Spinal cord (tissue), 10 donors: Measurements from ENCODE around the gene SIN3A. TPM values are rescaled to one million over a fixed set of nuclear protein-coding genes. Genes with fewer than 3 reads are reported as not detected.
"Not testable (repeated sequence)": the region's sequence is repeated elsewhere in the genome, so short reads cannot be mapped to it uniquely, and the experiment has no call there.

Source experiments
- DNase-seq, 6 donors: peaks; one replicate each; pipeline versions ENCODE4 v3.0.0 to v3.0.0-alpha.2; 2013 to 2015; ENCODE audit warnings: low spot score in 6 of 6, low read depth in 4 of 6
- H3K27ac ChIP-seq: one replicate; pipeline ENCODE4 v1.5.1; 2013; ENCODE audit warnings: low read depth, low read length, control low read depth
- H3K27me3 ChIP-seq: one replicate; pipeline ENCODE4 v1.6.1; 2013; ENCODE audit warnings: low read length; ENCODE audit not compliant: control insufficient read depth, insufficient read depth
- H3K36me3 ChIP-seq: one replicate; pipeline ENCODE4 v1.6.1; 2013; ENCODE audit warnings: low read length; ENCODE audit not compliant: control insufficient read depth, insufficient read depth
- H3K4me1 ChIP-seq: one replicate; pipeline ENCODE4 v1.6.1; 2013; ENCODE audit warnings: low read length; ENCODE audit not compliant: control insufficient read depth, insufficient read depth
- H3K4me3 ChIP-seq: one replicate; pipeline ENCODE4 v1.5.1; 2013; ENCODE audit warnings: low read depth, low read length, control low read depth
- H3K9me3 ChIP-seq: one replicate; pipeline ENCODE4 v1.6.1; 2013; ENCODE audit warnings: low read length; ENCODE audit not compliant: control insufficient read depth, insufficient read depth
- WGBS: methylation state at CpG from one replicate; pipeline ENCODE4 v1.1.5; 2013; ENCODE audit warnings: missing lambda C conversion rate; ENCODE audit not compliant: insufficient coverage; 5-methylcytosine and 5-hydroxymethylcytosine counted together
- polyA plus RNA-seq, 2 donors: library from polyadenylated mRNA; unstranded; fragments of 120-200 nt; gene quantifications; one replicate each; pipeline ENCODE4 v1.2.1, GENCODE V29; 2013; ENCODE audit not compliant: insufficient read length in 2 of 2
- total RNA-seq, 2 donors: library from RNA; depleted of rRNA in 1 of 2; stranded (reverse); fragments of 120-200 nt in 1 of 2; fragments of >200 nt in 1 of 2; gene quantifications; one replicate each; pipeline versions ENCODE4 v1.2.3 to v1.2.4, GENCODE V29; 2013 to 2014
- donor health status: healthy.

Gene SIN3A
- total and polyA plus RNA-seq, 4 donors, result 32.6 to 40.6 (median 36.1) TPM

GRCh38 chr15:75452364-75452864 lies 924 bp upstream of the SIN3A start:
- 0% methylated on average over 10 of the region's 16 CpGs for WGBS
- Histone ChIP-seq H3K9me3 (no peaks in the 10 kb centered on the region), H3K27ac (peak overlapping the region; percentile 98), H3K36me3 (no peaks in the 10 kb centered on the region), H3K4me1 (peaks cover 37% of the 10 kb centered on the region), H3K4me3 (peak overlapping the region; percentile 96), H3K27me3 (no peaks in the 10 kb centered on the region)
- peak in 3 of 6 donors; percentile 26 to 92 (median 82) for DNase-seq

- WGBS, result 0% methylated on average over 15 of the region's 45 CpGs
- H3K9me3 ChIP-seq, result no peaks in the 10 kb centered on the region
- H3K36me3 ChIP-seq, result no peaks in the 10 kb centered on the region
- DNase-seq, result no peak
- H3K27me3 ChIP-seq, result no peaks in the 10 kb centered on the region
- H3K4me3 ChIP-seq, result peak overlapping the region; percentile 93
- H3K27ac ChIP-seq, result peak overlapping the region; percentile 99
- H3K4me1 ChIP-seq, result peaks cover 37% of the 10 kb centered on the region
Observed at GRCh38 chr15:75451202-75451673, 252 bp downstream of the SIN3A start.

- WGBS, result under 1% methylated on average over 25 of the region's 62 CpGs
- Histone ChIP-seq H3K4me3 (peak overlapping the region; percentile 84), H3K9me3 (no peaks in the 10 kb centered on the region), H3K27me3 (no peaks in the 10 kb centered on the region), H3K36me3 (no peaks in the 10 kb centered on the region), H3K4me1 (peaks cover 31% of the 10 kb centered on the region), H3K27ac (peak overlapping the region; percentile 87)
- DNase-seq, result peak; percentile 69 to 98 (median 86)
Observed at GRCh38 chr15:75450307-75451201, 936 bp downstream of the SIN3A start.

GRCh38 chr15:75449585-75450306 lies 1.7 kb downstream of the SIN3A start:
- 81% methylated on average over 3 of the region's 14 CpGs for WGBS
- Histone ChIP-seq H3K4me3 (peak overlapping the region; percentile 84), H3K9me3 (no peaks in the 10 kb centered on the region), H3K36me3 (no peaks in the 10 kb centered on the region), H3K27ac (peak overlapping the region; percentile 87), H3K27me3 (no peaks in the 10 kb centered on the region), H3K4me1 (peaks cover 31% of the 10 kb centered on the region)
- DNase-seq, result no peak

DNA sequence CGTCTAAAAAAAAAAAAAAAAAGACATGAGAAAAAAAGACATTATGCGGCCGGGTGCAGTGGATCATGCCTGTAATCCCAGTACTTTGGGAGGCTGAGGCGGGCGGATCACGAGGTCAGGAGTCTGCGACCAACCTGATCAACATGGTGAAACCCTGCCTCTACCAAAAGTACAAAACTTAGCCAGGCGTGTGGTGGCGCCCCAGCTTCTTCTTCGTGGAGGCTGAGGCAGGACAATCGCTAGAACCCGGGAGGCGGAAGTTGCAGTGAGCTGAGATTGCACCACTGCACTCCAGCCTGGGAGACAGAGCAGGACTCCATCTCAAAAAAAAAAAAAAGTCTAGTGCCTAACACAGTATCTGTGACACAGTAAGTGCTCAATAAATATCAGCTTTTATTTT lies 3.3 kb downstream of the SIN3A start:
- H3K36me3 ChIP-seq, H3K9me3 ChIP-seq, H3K4me3 ChIP-seq, H3K27ac ChIP-seq, DNase-seq, H3K27me3 ChIP-seq: not testable (repeated sequence)
- peaks cover 24% of the 10 kb centered on the region for H3K4me1 ChIP-seq
- WGBS, result 82% methylated on average over 10 of the region's 13 CpGs

- Histone ChIP-seq H3K4me3 (no peak overlapping the region), H3K4me1 (peaks cover 11% of the 10 kb centered on the region), H3K9me3 (no peaks in the 10 kb centered on the region), H3K27me3 (no peaks in the 10 kb centered on the region), H3K27ac (no peak overlapping the region), H3K36me3 (peaks cover 8% of the 10 kb centered on the region)
- DNase-seq, result no peak
- WGBS, result 84% methylated on average over 3 of the region's 3 CpGs
Observed at GRCh38 chr15:75446151-75446550, 5.3 kb downstream of the SIN3A start.

GRCh38 chr15:75445324-75445723 lies 6.2 kb downstream of the SIN3A start:
- not testable (repeated sequence) for DNase-seq, H3K4me3 ChIP-seq, H3K27ac ChIP-seq, H3K27me3 ChIP-seq, H3K9me3 ChIP-seq, H3K4me1 ChIP-seq
- H3K36me3 ChIP-seq, result peaks cover 12% of the 10 kb centered on the region
- no CpG with 5 or more reads among the region's 10 CpGs for WGBS

DNA sequence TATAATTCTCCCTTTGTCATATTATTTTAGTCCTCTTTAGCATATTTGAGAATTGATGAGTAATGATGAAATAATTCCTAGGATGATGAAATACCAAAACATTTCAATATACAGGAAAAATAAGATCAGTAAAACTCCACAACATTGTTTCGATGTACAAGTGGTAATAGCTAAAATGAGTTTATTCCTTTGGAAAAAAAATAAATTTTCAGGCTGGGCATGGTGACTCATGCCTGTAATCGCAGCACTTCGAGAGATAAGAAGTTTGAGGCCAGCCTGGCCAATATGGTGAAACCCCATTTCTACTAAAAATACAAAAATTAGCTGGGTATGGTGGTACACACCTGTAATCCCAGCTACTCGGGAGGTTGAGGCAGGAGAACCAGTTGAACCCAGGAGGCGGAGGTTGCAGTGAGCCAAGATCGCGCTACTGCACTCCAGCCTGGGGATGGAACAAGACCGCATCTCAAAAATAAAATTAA lies 7.5 kb downstream of the SIN3A start:
- not testable (repeated sequence) for H3K9me3 ChIP-seq, DNase-seq, H3K4me3 ChIP-seq, H3K27me3 ChIP-seq, H3K4me1 ChIP-seq, H3K27ac ChIP-seq
- peaks cover 12% of the 10 kb centered on the region for H3K36me3 ChIP-seq
- WGBS, result no CpG with 5 or more reads among the region's 8 CpGs

DNA sequence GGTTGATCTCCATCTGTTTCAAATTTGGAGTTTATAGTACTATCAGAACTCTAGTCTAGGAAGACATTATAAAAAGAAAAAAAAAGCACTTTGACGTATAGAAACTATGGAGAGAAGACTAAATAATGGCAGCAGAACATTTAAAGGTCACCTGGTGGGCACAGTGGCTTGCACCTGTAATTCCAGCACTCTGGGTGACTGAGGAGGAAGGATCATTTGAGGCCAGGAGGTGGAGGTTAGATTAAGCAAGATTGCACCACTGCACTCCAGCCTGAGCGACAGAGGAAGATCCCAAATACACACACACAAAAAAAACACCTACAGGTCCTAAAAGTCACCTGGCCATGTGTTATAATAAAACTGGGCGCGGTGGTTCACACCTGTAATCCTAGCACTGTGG lies 13.8 kb downstream of the SIN3A start:
- no peaks in the 10 kb centered on the region for H3K9me3 ChIP-seq
- H3K4me1 ChIP-seq, result no peaks in the 10 kb centered on the region
- WGBS, result 100% methylated on average over 2 of the region's 4 CpGs
- no peak overlapping the region for H3K27ac ChIP-seq
- no peak overlapping the region for H3K4me3 ChIP-seq
- peaks cover 18% of the 10 kb centered on the region for H3K36me3 ChIP-seq
- H3K27me3 ChIP-seq, result no peaks in the 10 kb centered on the region
- DNase-seq, result no peak
